ENCODE results near the gene RABGAP1.
A peak's percentile ranks its signal among the peaks of the same experiment; 100 is the strongest.

RABGAP1 gene

GRCh38 chr9:123097430-123098095 lies 156.7 kb downstream of the RABGAP1 start:
- DNase-seq (ENCODE audit: low read depth), result no peak
- no peak overlapping the region for H3K4me3 ChIP-seq (ENCODE audit: low read length)
- TF ChIP-seq, protein P1, sequence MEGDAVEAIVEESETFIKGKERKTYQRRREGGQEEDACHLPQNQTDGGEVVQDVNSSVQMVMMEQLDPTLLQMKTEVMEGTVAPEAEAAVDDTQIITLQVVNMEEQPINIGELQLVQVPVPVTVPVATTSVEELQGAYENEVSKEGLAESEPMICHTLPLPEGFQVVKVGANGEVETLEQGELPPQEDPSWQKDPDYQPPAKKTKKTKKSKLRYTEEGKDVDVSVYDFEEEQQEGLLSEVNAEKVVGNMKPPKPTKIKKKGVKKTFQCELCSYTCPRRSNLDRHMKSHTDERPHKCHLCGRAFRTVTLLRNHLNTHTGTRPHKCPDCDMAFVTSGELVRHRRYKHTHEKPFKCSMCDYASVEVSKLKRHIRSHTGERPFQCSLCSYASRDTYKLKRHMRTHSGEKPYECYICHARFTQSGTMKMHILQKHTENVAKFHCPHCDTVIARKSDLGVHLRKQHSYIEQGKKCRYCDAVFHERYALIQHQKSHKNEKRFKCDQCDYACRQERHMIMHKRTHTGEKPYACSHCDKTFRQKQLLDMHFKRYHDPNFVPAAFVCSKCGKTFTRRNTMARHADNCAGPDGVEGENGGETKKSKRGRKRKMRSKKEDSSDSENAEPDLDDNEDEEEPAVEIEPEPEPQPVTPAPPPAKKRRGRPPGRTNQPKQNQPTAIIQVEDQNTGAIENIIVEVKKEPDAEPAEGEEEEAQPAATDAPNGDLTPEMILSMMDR (conservative IDR thresholded peaks at IDR 0.05; ENCODE audit: low read depth, low read length), result no peak

GRCh38 chr9:123098096-123098459 lies 157.3 kb downstream of the RABGAP1 start:
- TF ChIP-seq, protein P1 (conservative IDR thresholded peaks at IDR 0.05; ENCODE audit: low read depth, low read length), result no peak
- no peak overlapping the region for H3K4me3 ChIP-seq (ENCODE audit: low read length)
- no peak for DNase-seq (ENCODE audit: low read depth)

DNA sequence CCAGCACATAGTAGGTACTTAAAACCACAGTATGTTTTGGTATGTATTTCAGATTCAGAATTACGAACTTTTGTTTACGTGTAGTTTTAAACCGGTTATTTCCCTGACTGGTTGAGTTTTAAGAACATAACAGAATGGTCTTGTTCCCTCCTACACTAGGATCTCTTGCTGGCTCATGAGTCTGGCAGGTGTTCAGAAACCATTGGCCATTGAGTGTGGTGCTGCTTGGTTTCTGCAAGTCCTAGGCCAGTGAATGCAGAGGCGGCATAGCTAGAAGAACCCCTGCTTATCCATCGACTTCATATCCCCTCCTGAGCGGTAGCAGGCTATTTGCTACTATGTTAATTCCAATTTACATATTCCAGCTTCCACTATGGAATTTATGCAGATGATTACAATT lies 158.2 kb downstream of the RABGAP1 start:
- no peak overlapping the region for H3K4me3 ChIP-seq (ENCODE audit: low read length)
- DNase-seq (ENCODE audit: low read depth), result no peak
- TF ChIP-seq, protein P1 (conservative IDR thresholded peaks at IDR 0.05; ENCODE audit: low read depth, low read length), result no peak

- TF ChIP-seq, protein P1 (conservative IDR thresholded peaks at IDR 0.05; ENCODE audit: low read depth, low read length), result no peak
- no peak for DNase-seq (ENCODE audit: low read depth)
- H3K4me3 ChIP-seq (ENCODE audit: low read length), result no peak overlapping the region
Observed at GRCh38 chr9:123099548-123099947, 158.7 kb downstream of the RABGAP1 start.

- no peak for DNase-seq (ENCODE audit: low read depth)
- no peak overlapping the region for H3K4me3 ChIP-seq (ENCODE audit: low read length)
- TF ChIP-seq, protein P1 (conservative IDR thresholded peaks at IDR 0.05; ENCODE audit: low read depth, low read length), result peak; percentile 61
Observed at GRCh38 chr9:123102375-123103113, 161.7 kb downstream of the RABGAP1 start.

- DNase-seq (ENCODE audit: low read depth), result no peak
- TF ChIP-seq, protein P1 (conservative IDR thresholded peaks at IDR 0.05; ENCODE audit: low read depth, low read length), result no peak
Observed at GRCh38 chr9:123104807-123105206, 164.0 kb downstream of the RABGAP1 start.

DNA sequence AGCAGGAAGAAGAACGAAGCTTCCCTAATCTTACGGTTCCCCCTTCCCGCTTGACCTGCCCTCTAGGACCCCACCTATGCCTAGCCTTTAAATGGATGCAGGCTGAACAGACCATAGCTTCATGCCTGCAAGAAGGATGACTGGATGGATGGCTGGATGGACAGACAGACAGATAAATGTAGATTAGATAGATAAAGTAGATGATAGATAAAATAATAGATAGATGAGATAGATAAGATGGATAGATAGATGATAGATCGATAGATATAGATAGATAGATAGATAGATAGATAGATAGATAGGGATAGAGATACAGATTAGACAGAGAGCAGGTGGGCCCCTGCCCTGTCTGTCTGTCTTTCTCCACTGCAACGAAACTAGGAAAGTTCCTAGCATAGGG lies 164.7 kb downstream of the RABGAP1 start:
- DNase-seq (ENCODE audit: low read depth), result no peak
- H3K4me3 ChIP-seq (ENCODE audit: low read length), result no peak overlapping the region
- TF ChIP-seq, protein P1 (conservative IDR thresholded peaks at IDR 0.05; ENCODE audit: low read depth, low read length), result no peak

More at GRCh38 chr9:123104807-123105206, 164.0 kb downstream of the RABGAP1 start:
- H3K4me3 ChIP-seq (ENCODE audit: low read length), result no peak overlapping the region

Measured in retinal pigment epithelial cell (primary cell).